HepG2 (cell line): ENCODE results near the gene CNN3. TPM values are rescaled to one million over a fixed set of nuclear protein-coding genes. Genes with fewer than 3 reads are reported as not detected.

ENCODE experiments used
- DR1 ChIP-seq: sonication (generic); formaldehyde crosslinking; IDR thresholded peaks from 2 replicates; pipeline ENCODE4 v1.8.0; 2021; ENCODE audit warnings: mild to moderate bottlenecking, missing genetic modification reagents, inconsistent platforms
- GABPA ChIP-seq, 2 experiments: IDR thresholded peaks; 2 replicates each; pipeline ENCODE4 v1.6.1; 2011 to 2016; ENCODE audit warnings: low read depth in 2 of 2, low read length in 1 of 2, missing biosample characterization in 1 of 2, missing genetic modification characterization in 1 of 2
- HCFC1 ChIP-seq: fragments of 150-350 bp; IDR thresholded peaks from 2 replicates; pipeline ENCODE4 v1.6.1; 2014; ENCODE audit warnings: low read depth, low read length
- JUN ChIP-seq: sonication (generic); formaldehyde crosslinking; IDR thresholded peaks from 2 replicates; pipeline ENCODE4 v1.4.0; 2020; ENCODE audit warnings: mild to moderate bottlenecking, missing genetic modification reagents
- KDM3A ChIP-seq: IDR thresholded peaks from 2 replicates; pipeline ENCODE4 v1.6.1; 2018; ENCODE audit warnings: low read depth, missing compliant biosample characterization
- MEF2D ChIP-seq: sonication (generic); formaldehyde crosslinking; IDR thresholded peaks from 2 replicates; pipeline ENCODE4 v1.5.1; 2020; ENCODE audit warnings: mild to moderate bottlenecking, missing genetic modification reagents
- NCOR1 ChIP-seq: fragments of 200-600 bp; sonication (generic); IDR thresholded peaks from 2 replicates; pipeline ENCODE4 v1.7.0; 2017; ENCODE audit warnings: antibody characterized with exemption, low read length, borderline replicate concordance
- NR2C2 ChIP-seq: sonication (generic); formaldehyde crosslinking; IDR thresholded peaks from 2 replicates; pipeline ENCODE4 v1.4.0; 2020; ENCODE audit warnings: missing genetic modification reagents, mild to moderate bottlenecking, moderate library complexity, borderline replicate concordance
- ZBTB1 ChIP-seq: sonication (generic); formaldehyde crosslinking; IDR thresholded peaks from 2 replicates; pipeline ENCODE4 v1.4.0; 2020; ENCODE audit warnings: missing genetic modification reagents, borderline replicate concordance
- ZNF17 ChIP-seq: sonication (generic); formaldehyde crosslinking; IDR thresholded peaks from 2 replicates; pipeline ENCODE4 v1.5.0; 2020; ENCODE audit warnings: mild to moderate bottlenecking, missing genetic modification reagents
- ZNF296 ChIP-seq: sonication (generic); formaldehyde crosslinking; conservative IDR thresholded peaks from 2 replicates; pipeline ENCODE4 v1.5.0; 2020; ENCODE audit warnings: mild to moderate bottlenecking, missing genetic modification reagents
- ZNF589 ChIP-seq: sonication (generic); formaldehyde crosslinking; conservative IDR thresholded peaks from 2 replicates; pipeline ENCODE4 v1.8.0; 2022; ENCODE audit warnings: mild to moderate bottlenecking, moderate library complexity, missing genetic modification reagents
- polyA plus RNA-seq, 8 experiments: library from polyadenylated mRNA; depleted of rRNA in 3 of 8; stranded (reverse) in 7 of 8; unstranded in 1 of 8; fragments of >200 nt; fragmentation: Illumina TruSeq in 4 of 8; extraction: Trizol in 4 of 8; gene quantifications; 2 replicates each; pipeline versions ENCODE4 v1.2.1 to v1.2.3, GENCODE V29; 2011 to 2016; ENCODE audit warnings: low read depth in 4 of 8, missing spikeins in 1 of 8, mixed read lengths in 1 of 8; ENCODE audit not compliant: insufficient read depth in 1 of 8
- total RNA-seq, 5 experiments: library from RNA; depleted of rRNA; stranded (reverse); fragments of >200 nt; fragmentation: Illumina TruSeq; extraction: Trizol; gene quantifications; 2 replicates each; pipeline ENCODE4 v1.2.3, GENCODE V29; 2016; ENCODE audit warnings: low read depth in 1 of 5
- TF ChIP-seq, protein P1 (sequence below): sonication (generic); formaldehyde crosslinking; conservative IDR thresholded peaks from 2 replicates; pipeline ENCODE4 v1.8.1; 2023; ENCODE audit warnings: missing genetic modification reagents
- TF ChIP-seq, protein P2 (sequence below): sonication (generic); formaldehyde crosslinking; IDR thresholded peaks from 2 replicates; pipeline ENCODE4 v1.4.0; 2020; ENCODE audit warnings: mild to moderate bottlenecking, low read depth, missing genetic modification reagents

Gene CNN3
- total and polyA plus RNA-seq, 2 of the 13 experiments (the other 11 are each of a cell fraction or from before 2014, with no cell fraction given) = 113 to 223 TPM

DNA sequence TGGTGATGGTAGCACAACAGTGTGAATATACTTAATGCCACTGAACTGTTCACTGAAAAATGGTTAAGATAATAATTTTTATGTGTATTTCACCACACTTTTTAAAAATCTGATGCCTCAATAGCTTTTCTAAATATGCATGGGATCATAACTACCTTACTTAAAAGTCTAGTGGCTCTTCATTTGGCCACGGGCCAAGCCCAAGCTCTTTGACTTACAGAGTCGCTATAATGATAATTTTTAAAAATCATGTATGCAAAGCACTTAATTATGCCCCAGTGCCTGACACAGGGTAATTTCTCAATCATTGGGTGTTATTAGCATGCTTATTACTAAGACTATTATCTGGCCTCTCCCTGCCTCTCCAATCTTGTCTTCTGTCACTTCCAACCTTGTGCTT is 7.6 kb upstream of the CNN3 start (continued):
- TF ChIP-seq ZNF296 (CRISPR knock-in tag) = no peak
- no peak for TF ChIP-seq GABPA (IDR thresholded peaks at IDR 0.05; ENCODE audit: low read depth, low read length)
- TF ChIP-seq GABPA (CRISPR knock-in tag; IDR thresholded peaks at IDR 0.05; ENCODE audit: low read depth) = no peak
- no peak for TF ChIP-seq ZNF17 (CRISPR knock-in tag)
- TF ChIP-seq ZNF589 (CRISPR knock-in tag) = no peak
- TF ChIP-seq NCOR1 = no peak
- no peak for TF ChIP-seq HCFC1
- TF ChIP-seq, protein P1, sequence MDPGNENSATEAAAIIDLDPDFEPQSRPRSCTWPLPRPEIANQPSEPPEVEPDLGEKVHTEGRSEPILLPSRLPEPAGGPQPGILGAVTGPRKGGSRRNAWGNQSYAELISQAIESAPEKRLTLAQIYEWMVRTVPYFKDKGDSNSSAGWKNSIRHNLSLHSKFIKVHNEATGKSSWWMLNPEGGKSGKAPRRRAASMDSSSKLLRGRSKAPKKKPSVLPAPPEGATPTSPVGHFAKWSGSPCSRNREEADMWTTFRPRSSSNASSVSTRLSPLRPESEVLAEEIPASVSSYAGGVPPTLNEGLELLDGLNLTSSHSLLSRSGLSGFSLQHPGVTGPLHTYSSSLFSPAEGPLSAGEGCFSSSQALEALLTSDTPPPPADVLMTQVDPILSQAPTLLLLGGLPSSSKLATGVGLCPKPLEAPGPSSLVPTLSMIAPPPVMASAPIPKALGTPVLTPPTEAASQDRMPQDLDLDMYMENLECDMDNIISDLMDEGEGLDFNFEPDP (CRISPR knock-in tag) = no peak
- no peak for TF ChIP-seq ZBTB1 (CRISPR knock-in tag)
- no peak for TF ChIP-seq DR1 (CRISPR knock-in tag)
- TF ChIP-seq MEF2D (CRISPR knock-in tag) = no peak
- TF ChIP-seq JUN (CRISPR knock-in tag) = no peak
- no peak for TF ChIP-seq KDM3A (CRISPR knock-in tag)
- no peak for TF ChIP-seq NR2C2 (CRISPR knock-in tag)
- TF ChIP-seq, protein P2, sequence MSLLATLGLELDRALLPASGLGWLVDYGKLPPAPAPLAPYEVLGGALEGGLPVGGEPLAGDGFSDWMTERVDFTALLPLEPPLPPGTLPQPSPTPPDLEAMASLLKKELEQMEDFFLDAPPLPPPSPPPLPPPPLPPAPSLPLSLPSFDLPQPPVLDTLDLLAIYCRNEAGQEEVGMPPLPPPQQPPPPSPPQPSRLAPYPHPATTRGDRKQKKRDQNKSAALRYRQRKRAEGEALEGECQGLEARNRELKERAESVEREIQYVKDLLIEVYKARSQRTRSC (CRISPR knock-in tag) = no peak
